ENCODE data around the gene AP2A2.

Gene AP2A2

DNA sequence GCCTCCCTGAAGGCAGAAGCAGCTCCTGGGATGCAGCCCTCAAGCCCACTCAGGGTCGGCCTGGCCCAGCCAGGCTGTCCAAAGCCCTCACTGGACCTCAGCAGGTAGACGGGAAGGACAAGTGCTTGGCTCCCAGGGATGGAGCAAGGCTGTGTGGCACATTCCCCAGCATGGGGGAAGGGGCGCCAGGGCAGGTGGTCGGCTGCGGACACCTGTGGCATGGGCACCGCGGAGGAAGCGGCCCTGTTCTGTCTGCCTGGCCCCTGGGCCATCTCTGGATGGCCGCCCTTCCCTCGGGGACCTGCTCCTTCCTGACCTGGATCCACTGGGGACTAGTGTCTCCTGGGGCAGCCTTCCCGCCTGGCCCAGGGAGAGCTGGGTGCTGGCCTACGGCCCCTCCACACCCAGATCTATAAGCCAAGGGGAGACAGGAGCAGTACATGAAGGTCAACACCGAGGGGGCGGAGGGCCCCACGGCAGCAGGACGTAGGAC lies 41.0 kb upstream of the AP2A2 start:
- DNase-seq (ENCODE audit: low read depth, low spot score) = no peak
- TF ChIP-seq, protein P1, sequence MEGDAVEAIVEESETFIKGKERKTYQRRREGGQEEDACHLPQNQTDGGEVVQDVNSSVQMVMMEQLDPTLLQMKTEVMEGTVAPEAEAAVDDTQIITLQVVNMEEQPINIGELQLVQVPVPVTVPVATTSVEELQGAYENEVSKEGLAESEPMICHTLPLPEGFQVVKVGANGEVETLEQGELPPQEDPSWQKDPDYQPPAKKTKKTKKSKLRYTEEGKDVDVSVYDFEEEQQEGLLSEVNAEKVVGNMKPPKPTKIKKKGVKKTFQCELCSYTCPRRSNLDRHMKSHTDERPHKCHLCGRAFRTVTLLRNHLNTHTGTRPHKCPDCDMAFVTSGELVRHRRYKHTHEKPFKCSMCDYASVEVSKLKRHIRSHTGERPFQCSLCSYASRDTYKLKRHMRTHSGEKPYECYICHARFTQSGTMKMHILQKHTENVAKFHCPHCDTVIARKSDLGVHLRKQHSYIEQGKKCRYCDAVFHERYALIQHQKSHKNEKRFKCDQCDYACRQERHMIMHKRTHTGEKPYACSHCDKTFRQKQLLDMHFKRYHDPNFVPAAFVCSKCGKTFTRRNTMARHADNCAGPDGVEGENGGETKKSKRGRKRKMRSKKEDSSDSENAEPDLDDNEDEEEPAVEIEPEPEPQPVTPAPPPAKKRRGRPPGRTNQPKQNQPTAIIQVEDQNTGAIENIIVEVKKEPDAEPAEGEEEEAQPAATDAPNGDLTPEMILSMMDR (IDR thresholded peaks at IDR 0.05; ENCODE audit: low read depth, low read length) = no peak
- no peak overlapping the region for H3K4me3 ChIP-seq (ENCODE audit: low read depth, low read length)
- in situ Hi-C loops (cut with HindIII; ENCODE audit: low sequenced_read_pairs) = no loop called here

DNA sequence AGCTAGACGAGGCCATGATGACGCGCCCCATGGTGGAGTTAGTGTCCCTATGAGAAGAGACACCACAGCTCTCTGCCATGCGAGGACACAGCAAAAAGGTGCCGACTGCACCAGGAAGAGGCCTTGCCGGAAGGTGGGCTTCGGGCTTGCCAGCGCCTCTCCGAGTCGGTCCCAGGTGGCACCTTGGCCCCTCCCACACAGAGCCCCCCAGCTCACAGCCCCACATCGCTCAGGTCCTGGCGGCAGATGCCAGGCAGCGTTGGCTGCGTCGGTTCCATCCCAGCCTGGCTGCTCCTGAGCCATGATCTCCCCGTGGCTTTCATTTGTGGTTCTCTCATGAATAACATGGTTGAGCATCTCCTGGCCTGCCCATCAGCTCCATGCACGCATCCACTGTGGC lies 39.1 kb upstream of the AP2A2 start:
- TF ChIP-seq, protein P1 (IDR thresholded peaks at IDR 0.05; ENCODE audit: low read depth, low read length) = no peak
- DNase-seq (ENCODE audit: low read depth, low spot score) = no peak
- in situ Hi-C loops (cut with HindIII; ENCODE audit: low sequenced_read_pairs) = no loop called here
- H3K4me3 ChIP-seq (ENCODE audit: low read depth, low read length) = no peak overlapping the region

DNA sequence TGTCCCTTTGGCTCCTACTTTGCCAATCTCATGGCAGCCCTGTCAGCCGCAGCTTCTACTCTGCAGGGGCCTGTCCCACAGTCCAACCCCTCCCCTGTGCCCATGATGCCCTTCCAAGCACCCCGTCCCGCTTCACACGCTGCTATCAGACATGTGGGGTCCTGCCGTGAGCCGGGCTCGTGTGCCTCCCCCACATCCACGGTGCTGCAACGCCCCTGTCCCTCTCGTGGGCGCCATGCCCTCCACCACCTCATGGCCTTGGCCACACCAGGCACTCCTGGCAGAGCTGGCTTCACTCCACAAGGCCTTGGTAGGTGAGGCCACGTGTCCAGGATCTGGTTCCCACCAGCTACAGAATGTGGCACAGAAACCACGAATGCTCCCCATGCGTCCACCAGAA lies 38.1 kb upstream of the AP2A2 start:
- TF ChIP-seq, protein P1 (IDR thresholded peaks at IDR 0.05; ENCODE audit: low read depth, low read length) = no peak
- no peak for DNase-seq (ENCODE audit: low read depth, low spot score)
- no peak overlapping the region for H3K4me3 ChIP-seq (ENCODE audit: low read depth, low read length)
- in situ Hi-C loops (cut with HindIII; ENCODE audit: low sequenced_read_pairs) = no loop called here

DNA sequence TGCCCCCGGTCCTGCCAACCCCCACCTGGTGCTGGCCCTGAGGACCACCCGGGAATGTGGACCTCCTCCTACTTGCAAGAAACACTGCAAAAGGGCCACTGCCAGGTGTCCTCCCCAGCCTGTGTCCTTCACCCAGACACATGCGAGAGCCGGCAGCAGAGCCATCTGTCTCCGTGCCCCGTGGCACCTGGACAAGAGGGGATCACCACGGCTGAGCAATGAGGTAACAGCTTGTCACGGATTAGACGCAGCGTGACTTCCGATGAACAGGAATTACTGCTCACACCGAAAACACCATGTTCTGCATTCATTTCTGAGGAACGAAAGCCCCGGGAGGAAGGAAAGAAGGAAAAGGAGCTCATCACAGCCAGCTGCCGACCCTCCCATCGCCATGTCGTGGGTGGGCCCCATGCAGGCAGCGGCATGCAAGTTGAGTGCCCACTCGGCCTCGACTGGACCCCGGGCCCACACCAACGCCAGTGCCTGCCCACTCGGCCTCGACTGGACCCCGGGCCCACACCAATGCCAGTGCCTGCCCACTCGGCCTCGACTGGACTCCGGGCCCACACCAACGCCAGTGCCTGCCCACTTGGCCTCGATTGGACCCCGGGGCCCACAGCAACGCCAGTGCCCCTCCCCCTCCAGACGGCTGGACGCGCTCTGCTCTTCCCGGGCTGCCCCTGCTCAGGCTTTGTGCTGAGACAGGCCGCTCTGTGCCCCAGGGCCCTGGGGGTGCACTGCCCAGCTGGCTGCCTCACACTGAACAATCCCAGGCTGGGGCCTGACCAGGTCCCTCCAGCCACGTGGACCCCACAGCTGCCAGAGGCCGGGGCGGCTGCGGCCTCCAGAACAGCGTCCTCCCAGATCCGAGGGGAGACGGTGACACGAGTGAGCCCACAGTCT lies 37.1 kb upstream of the AP2A2 start:
- DNase-seq (ENCODE audit: low read depth, low spot score) = no peak
- H3K4me3 ChIP-seq (ENCODE audit: low read depth, low read length) = no peak overlapping the region
- TF ChIP-seq, protein P1 (IDR thresholded peaks at IDR 0.05; ENCODE audit: low read depth, low read length) = no peak
- in situ Hi-C loops (cut with HindIII; ENCODE audit: low sequenced_read_pairs) = no loop called here

DNA sequence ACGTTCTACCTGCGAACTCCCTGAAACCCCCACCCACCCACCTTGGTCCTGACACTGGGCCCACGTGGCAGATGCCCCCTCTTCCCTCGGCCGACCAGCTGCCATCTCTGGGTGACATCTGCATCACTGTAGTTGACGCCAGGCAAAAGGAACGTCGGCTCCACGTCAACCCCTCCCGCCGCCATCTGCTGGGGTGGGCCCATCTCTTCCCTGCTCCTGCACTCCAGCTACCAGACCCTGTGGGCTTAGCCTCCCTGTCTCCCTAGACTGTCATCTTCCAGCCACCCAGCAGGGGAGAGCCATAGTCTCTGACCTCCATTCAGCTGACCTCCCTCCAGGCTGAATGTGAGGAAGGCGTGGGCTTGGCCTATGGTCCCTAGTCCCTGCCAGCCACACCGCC lies 36.4 kb upstream of the AP2A2 start:
- in situ Hi-C loops (cut with HindIII; ENCODE audit: low sequenced_read_pairs) = no loop called here
- no peak for DNase-seq (ENCODE audit: low read depth, low spot score)
- no peak overlapping the region for H3K4me3 ChIP-seq (ENCODE audit: low read depth, low read length)
- TF ChIP-seq, protein P1 (IDR thresholded peaks at IDR 0.05; ENCODE audit: low read depth, low read length) = no peak

DNA sequence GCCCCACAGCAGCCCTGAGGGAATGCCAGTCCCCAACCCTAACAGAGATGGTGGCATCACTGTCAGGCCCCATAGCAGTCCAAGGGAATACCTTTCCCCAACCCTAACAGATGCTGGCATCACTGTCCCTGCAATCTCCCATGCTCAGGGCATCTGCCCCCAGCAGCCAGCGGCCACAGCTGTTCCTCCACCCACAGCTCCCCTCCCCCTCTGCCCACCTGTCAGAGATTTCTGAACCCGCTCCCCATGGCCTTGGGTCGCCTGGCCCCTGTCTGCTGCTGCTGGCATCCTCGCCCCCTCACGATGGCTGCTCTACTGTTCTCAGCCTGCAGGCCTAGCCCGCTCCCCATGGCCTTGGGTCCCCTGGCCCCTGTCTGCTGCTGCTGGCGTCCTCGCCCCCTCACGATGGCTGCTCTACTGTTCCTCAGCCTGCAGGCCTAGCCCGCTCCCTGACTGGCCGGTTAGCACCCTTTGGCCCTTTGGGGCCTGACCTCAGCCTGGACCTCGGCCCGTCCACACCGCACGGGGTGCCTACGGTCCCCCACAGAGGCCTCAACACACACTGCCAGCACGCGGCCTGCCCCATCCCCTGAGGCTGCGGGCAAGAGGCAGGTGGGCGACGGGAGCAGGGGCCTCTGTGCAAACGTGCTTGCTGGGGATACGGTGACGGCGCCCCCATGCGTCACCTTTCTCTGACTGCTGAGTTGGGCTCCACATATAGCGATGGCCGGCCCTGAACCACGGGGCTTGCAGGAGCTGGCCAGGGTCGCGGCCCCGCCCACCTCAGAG lies 35.8 kb upstream of the AP2A2 start:
- TF ChIP-seq, protein P1 (IDR thresholded peaks at IDR 0.05; ENCODE audit: low read depth, low read length) = no peak
- DNase-seq (ENCODE audit: low read depth, low spot score) = no peak
- H3K4me3 ChIP-seq (ENCODE audit: low read depth, low read length) = no peak overlapping the region
- in situ Hi-C loops (cut with HindIII; ENCODE audit: low sequenced_read_pairs) = no loop called here

Data from astrocyte of the spinal cord (primary cell).